Stimulated activated naive CD4-positive, alpha-beta T cell treated with Interleukin-2 at 50 U/mL for 16 hours (primary cell): ENCODE results near the gene MAP4K1.
"Not testable (repeated sequence)": the region's sequence is repeated elsewhere in the genome, so short reads cannot be mapped to it uniquely, and the experiment has no call there.

ENCODE experiments used
- DNase-seq: peaks from one replicate; lab custom pipeline; 2025; lab: John Stamatoyannopoulos, UW

MAP4K1 gene

DNA sequence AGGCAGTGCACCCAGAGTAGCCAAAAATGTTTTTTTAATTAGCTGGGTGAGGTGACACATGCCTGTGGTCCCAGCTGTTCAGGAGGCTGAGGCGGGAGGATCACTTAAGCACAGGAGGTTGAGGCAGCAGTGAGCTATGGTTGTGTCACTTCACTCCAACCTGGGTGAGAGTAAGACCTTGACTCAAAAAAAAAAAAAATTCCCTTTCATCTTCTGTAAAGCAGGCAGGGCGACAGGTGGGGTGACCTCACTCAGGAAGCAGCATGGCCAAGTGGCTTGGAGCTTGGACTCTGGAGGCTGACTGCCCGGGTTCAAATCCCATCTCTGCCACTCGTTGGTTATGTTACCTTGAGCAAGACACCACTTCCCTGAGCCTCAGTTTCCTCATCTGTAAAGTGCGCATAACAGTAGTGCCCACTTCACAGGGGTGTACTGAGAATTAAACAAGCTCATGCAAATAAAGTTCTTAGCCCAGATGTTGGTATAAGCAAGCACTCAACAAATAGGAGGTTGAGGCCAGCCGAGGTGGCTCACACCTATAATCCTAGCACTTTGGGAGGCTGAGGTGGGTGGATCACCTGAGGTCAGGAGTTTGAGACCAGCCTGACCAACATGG lies 48.3 kb downstream of the MAP4K1 start:
- no peak for DNase-seq

DNA sequence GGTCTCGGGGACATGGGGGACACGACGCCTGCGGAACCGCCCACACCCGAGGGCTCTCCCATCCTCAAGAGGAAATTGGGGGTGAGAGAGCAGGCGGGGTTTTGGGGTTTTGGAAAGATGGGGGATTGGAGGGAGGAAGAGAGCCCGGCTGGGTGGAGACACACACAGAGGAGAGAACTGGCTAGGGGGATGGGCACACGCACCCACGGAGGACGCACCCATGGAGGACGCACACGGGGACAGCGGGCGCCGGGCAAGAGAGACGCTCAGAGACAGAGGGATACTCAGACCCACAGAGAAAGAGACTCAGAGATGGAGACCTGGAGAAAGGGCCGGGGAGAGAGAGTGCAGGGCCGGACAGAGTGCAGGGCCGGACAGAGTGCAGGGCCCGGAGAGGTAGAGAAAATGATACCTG lies 52.1 kb downstream of the MAP4K1 start:
- DNase-seq = no peak

DNA sequence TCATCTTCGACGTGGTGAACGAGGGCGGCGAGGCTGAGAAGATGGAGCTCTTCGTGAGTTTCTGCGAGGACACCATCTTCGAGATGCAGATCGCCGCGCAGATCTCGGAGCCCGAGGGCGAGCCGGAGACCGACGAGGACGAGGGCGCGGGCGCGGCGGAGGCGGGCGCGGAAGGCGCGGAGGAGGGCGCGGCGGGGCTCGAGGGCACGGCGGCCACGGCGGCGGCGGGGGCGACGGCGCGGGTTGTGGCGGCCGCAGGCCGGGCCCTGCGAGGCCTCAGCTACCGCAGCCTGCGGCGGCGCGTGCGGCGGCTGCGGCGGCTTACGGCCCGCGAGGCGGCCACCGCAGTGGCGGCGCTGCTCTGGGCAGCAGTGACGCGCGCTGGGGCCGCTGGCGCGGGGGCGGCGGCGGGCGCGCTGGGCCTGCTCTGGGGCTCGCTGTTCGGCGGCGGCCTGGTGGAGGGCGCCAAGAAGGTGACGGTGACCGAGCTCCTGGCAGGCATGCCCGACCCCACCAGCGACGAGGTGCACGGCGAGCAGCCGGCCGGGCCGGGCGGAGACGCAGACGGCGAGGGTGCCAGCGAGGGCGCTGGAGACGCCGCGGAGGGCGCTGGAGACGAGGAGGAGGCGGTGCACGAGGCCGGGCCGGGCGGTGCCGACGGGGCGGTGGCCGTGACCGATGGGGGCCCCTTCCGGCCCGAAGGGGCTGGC lies 52.6 kb downstream of the MAP4K1 start:
- DNase-seq = peak; percentile 14

DNA sequence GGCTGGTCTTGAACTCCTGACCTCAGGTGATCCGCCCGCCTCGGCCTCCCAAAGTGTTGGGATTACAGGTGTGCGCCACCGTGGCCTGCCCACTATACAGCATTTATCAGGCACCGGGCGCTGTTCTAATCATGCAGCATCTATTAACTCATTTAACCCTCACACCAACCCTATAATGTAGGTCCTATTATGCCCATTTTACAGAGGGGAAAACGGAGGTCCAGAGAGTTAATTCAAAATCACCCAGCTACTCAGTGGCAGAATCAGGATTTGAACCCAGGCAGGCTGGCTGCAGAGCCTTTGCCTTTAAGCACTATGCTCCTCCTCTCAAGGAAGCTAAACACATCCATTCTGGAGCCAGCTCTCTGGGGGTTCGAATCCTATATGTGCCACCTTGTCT lies 54.3 kb downstream of the MAP4K1 start:
- no peak for DNase-seq

DNA sequence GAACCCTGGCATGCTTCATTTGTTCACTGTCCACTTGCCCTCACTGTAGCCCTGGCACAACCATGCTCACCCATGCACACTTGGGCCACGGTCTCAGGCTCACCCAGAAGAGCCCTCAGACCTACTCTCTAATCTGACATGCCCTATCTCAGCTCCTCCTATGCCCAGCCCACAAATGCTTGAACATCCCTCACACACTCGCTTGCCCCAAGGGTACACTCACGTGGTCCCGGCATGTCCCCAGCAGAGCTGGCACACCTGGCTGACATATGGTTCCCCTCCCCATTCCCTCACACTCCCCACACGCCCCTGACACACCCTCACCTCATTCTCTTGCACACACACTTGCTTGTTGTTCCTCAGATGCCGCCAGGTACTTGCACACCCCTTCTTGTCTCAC lies 55.7 kb downstream of the MAP4K1 start:
- DNase-seq = no peak

DNA sequence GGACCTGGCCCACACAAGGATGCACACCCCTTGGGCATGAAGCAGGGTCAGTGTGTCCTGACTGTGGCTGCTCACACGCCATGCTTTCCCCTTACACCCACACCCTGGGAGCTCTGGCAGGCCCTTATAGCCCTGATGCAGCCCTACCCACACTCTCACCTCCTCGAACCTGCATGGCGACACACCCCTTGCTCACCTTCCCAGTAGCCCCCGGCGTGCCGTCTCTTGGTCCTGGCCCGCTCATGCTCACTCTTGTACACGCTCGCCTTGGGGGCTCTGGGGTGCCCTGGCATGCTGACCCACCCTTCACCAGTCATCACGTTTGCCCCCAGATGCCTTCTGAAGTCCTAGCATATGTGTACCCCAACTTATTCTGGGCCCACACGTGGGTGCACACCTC lies 56.1 kb downstream of the MAP4K1 start:
- no peak for DNase-seq

DNA sequence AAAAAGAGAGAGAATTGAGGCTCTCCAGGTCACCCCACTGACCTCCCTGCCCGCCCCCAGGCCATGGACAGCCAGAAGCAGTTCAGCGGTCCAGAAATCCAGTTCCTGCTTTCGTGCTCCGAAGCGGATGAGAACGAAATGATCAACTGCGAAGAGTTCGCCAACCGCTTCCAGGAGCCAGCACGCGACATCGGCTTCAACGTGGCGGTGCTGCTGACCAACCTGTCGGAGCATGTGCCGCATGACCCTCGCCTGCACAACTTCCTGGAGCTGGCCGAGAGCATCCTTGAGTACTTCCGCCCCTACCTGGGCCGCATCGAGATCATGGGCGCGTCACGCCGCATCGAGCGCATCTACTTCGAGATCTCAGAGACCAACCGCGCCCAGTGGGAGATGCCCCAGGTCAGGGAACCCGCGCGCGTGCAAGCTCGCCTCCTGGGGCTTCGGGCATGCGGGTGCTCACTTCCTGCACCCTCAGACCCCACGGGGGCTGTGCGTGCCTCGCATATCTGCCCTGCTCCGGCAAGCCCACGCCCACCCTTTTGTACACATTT lies 56.6 kb downstream of the MAP4K1 start:
- DNase-seq = no peak

DNA sequence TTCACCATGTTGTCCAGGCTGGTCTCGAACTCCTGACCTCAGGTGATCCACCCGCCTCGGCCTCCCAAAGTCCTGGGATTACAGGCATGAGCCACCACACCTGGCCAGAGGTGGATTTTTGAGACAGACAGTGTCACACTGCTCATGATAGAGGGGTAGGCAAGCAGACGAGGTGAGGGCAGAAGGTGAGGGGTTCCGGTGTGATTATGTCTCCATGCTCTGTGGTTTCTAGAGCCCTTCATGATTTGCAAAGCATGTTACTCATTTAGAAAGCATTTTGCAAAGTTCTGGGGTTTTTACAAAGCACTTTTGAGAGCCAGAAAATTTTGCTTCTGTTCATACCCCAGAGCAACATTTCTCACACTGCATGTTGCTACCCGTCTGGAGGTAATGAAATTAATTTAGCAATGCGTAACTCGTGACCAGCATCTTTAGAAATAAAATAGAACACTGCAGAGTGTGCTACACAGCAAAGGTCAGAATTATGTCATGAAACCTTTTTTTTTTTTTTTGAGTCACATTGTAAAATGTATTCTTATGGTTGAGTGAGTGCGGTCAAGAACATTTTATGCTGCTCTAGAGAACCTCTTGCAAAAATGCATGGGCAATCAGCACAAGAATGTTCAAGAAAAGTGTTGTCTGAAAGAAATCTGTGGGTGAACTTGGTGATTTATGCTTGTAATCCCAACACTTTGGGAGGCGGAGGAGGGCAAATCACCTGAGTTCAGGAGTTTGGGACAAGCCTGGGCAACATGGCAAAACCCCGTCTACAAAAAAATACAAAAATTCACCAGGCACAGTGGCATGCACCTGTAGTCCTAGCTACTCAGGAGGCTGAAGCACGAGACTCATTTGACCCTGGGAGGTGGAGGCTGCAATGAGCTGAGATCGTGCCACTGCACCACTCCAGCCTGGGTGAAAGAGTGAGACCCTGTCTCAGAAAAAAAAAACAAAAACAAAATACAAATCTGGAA lies 58.0 kb downstream of the MAP4K1 start:
- DNase-seq = peak; percentile 28

DNA sequence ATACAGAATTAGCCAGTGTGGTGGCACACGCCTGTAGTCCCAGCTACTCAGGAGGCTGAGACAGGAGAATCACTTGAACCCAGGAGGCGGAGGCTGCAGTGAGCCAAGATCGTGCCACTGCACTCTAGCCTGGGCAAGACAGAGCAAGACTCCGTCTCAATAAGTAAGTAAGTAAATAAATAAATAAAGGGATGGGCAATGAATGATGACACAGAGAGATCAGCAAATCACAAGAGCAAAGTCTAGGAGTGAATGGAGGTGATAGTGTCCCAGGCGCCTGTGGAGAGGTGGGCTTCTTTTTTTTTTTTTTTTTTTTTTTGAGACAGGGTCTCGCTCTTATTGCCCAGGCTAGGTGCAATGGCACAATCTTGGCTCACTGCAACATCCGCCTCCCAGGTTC lies 58.8 kb downstream of the MAP4K1 start:
- DNase-seq = not testable (repeated sequence)

DNA sequence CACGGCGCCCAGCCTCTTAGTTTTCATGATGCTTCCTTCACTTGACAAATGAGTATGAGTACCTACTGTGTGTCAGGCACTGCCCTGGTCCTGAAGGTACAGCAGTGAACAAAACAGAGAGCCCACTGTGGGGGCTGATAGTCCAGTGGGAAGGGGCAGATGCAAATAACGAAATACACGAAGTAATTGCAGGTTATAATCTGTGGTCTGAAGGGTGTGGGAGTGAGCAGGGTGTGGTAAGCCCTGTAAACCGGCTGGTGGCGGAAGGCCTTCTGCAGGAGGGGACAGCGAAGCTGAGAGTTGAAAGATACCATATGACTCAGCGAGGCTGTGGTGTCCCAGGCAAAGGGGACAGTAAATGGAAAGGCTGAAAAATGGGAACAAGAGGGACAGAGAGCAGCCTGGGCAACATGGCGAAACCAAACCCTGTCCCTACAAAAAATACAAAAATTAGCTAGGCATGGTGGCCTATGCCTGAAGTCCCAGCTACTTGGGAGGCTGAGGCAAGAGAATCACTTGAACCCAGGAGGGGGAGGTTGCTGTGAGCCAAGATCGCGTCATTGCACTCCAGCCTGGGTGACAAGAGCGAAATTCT lies 60.5 kb downstream of the MAP4K1 start:
- DNase-seq = peak; percentile 32

DNA sequence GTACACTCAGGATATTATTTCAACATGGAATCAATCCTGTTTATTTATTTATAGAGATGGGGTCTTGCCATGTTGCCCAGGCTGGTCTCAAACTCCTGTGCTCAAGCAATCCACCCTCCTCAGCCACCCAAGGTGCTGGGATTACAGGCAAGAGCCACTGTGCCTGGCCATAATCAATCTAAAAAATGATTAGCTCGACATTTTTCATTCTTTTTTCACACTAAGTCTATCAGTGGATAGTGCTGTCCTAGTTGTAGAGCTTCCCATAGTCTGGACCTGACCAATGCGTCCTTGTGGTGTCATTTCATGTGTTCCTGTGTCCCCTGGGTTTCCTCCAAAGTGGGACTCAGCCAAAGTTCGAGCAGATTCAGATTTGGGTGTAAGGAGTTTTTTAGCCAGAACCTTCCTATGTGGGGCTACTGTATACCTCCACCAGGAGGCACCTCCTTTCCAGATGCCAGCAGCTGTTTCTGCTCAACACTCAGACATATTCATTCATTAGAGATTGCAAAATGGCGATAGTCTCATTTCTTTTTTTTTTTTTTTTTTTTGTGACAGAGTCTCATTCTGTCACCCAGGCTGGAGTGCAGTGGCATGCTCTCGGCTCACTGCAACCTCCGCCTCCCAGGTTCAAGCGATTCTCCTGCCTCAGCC lies 61.1 kb downstream of the MAP4K1 start:
- DNase-seq = no peak

DNA sequence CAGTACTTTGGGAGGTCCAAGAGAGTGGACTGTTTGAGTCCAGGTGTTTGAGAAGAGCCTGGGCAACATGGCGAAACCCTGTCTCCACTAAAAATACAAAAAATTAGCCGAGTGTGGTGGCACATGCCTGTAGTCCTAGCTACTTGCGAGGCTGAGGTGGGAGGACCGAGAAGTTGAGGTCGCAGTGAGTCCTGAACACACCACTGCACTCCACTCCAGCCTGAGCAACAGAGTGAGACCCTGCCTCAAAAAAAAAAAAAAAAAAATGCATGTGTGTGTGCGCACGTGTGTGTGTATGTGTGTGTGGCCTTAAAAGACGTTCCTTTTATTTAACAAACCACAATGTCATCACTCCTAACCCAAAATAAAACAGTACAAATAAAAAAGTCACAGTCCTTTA lies 62.6 kb downstream of the MAP4K1 start:
- no peak for DNase-seq

DNA sequence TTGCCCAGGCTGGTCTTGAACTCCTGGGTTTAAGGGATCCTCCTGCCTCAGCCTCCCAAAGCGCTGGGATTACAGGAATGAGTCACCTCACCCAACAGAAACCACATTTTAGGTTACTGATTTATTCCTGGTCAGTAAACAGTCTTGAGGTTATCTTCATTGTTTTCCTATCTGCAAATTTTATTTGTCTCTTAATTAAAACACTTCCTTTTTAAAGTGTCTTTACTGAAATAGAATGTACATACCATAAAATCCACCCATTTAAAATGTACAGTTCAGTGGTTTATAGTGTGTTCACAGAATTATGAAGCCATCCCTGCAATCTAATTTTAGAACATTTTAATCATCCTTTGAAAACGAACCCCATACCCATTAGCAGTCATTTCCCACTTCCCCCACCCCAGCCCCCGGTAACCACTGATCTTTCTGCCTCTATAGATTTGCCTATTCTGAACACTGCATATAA lies 63.0 kb downstream of the MAP4K1 start:
- no peak for DNase-seq

DNA sequence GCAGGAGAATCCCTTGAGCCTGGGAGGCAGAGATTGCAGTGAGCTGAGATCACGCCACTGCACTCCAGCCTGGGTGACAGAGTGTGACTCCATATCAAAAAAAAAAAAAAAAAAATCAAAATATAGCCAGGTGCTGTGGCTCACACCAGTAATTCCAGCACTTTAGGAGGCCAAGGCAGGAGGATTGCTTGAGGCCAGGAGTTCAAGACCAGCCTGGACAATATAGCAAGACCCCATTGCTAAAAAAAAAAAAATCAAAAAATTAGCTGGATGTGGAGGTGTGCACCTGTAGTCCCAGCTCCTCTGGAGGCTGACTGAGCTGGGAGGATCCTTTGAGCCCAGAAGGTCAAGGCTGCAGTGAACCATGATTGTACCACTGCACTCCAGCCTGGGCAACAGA lies 64.5 kb downstream of the MAP4K1 start:
- DNase-seq = not testable (repeated sequence)

DNA sequence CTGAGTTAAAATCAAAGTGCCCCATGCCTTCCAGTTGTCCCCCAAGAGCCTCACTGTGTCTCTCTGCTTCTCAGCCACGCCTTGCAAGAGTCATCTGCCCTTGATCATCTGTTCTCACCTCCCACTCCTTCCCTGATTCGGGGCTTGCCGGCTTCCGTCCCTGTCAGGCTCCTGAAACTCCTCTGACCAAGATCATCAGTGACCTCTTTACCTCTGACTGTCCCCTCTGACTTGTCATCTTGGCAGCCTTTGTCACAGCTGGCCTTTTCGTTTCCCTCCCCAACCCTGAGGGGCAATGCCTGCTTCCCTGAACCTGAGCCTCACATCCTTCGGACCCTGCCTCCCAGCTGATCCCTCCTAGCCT lies 66.3 kb downstream of the MAP4K1 start:
- peak; percentile 65 for DNase-seq

DNA sequence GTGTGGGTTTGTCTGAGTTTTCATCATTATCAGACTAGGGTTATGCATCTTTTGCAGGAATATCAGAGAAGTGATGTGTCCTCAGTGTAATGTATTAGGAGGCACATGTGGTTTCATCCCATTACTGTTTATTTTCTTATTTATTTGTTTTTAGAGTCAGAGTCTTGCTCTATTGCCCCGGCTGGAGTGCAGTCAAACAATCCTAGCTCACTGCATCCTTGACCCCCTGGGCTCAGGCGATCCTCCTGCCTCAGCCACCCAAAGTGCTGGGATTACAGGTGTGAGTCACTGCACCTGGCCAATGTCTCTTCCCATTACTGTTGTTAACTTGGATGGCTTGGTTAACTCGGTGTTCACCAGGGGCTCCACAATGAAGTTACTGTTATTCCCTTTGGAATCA lies 67.4 kb downstream of the MAP4K1 start:
- DNase-seq = no peak

DNA sequence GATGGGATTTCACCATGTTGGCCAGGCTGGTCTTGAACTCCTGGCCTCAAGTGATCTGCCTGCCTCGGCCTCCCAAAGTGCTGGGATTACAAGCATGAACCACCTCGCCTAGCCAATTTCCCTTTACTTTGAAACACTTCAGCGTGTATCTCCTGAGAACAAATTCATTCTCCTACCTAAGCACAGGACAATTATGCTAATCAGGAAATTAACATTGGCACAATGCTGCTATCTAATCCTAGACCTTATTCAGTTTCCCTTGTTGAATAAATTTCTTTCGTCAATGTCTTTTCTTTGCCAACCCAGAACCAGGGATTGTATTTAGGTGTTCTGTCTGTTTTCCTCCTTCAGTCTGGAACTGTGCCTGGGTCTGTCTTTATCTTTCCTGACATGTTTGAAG lies 67.8 kb downstream of the MAP4K1 start:
- DNase-seq = no peak

DNA sequence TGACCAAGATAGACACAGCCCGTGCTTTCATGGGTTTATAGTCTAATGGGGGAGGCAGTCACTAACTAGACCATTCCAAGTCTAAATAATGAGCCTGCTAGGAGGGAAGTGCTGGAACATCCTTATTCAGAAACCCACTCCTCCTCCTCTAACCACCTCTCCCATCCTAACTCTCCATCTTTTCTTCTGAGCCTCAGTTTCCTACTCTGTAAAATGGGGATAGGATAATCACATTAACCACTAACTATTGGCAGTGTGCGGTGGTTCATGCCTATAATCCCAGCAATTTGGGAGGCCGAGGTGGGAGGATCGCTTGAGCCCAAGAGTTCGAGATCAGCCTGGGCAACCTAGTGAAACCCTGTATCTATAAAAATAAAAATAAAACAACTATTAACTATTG lies 68.7 kb downstream of the MAP4K1 start:
- no peak for DNase-seq

DNA sequence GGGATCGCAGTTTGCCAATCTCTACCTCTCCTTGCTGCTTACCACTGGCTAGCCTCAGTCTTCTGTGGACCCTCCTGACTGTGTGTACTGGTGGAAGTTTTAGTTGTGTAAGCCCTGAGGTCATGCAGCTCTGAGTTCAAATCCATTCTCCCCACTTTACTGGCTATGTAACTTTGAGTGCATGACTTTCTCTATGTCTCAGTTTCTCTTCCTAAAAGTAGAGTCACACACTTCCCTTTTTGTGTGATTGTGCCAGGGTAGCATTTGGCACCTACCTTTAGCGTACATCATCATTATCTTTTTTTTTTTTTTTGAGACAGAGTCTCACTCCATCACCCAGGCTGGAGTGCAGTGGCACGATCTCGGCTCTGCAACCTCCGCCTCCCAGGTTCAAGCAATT lies 70.3 kb downstream of the MAP4K1 start:
- no peak for DNase-seq

DNA sequence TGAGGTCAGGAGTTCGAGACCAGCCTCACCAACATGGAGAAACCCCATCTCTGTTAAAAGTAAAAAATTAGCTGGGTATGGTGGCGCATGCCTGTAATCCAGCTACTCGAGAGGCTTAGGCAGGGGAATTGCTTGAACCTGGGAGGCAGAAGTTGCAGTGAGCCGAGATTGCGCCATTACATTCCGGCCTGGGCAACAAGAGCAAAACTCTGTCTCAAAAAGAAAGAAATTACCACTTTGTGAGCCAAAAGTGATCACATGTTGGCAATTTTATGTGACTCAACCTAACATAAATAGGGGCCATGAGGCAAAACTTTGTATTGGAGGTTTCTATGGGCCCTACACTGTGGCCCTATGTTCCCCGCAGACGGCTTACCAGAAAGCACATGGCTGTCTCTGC lies 72.2 kb downstream of the MAP4K1 start:
- no peak for DNase-seq

DNA sequence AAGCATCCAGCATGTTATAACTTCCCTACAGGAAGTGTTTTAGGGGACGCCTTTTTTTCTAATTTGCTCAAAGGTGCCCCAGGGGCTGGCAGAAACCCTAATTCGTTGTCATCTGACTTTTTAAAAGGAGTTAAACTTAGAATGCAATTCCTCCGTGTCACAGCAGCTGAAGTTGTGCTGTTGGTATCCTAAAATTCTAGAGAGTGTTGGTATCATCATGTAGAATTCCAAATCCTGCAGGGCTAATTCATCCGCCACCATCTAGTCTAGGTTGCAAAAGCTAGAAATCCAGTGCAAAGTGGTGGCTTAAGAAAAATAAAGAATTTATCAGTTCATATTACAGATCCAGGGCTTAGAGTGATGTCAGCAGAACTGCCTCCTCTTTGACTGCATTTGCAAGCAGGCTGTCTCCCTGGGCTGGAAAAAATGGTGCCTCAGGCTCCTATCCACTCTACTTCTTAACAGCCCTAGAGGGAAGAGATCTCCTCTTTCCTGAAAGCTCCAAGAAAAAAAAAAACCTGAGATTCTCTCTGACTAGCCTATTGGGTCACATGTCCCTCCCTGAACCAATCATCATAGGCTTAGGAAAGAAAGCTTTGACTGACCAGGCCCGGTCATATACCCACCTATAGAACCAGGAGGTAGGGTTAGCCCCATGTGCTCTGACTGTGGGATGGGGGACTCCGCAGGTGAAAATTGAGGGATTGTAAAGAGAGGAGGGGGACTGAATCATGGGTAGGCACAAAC lies 73.0 kb downstream of the MAP4K1 start:
- no peak for DNase-seq
